SIG-M5 (cell line): Measurements from ENCODE around the gene KDM5B.
"Not testable (repeated sequence)": the region's sequence is repeated elsewhere in the genome, so short reads cannot be mapped to it uniquely, and the experiment has no call there.

ENCODE experiments used
- DNase-seq: peaks from one replicate; lab custom pipeline; 2025; lab: John Stamatoyannopoulos, UW

The KDM5B gene

DNA sequence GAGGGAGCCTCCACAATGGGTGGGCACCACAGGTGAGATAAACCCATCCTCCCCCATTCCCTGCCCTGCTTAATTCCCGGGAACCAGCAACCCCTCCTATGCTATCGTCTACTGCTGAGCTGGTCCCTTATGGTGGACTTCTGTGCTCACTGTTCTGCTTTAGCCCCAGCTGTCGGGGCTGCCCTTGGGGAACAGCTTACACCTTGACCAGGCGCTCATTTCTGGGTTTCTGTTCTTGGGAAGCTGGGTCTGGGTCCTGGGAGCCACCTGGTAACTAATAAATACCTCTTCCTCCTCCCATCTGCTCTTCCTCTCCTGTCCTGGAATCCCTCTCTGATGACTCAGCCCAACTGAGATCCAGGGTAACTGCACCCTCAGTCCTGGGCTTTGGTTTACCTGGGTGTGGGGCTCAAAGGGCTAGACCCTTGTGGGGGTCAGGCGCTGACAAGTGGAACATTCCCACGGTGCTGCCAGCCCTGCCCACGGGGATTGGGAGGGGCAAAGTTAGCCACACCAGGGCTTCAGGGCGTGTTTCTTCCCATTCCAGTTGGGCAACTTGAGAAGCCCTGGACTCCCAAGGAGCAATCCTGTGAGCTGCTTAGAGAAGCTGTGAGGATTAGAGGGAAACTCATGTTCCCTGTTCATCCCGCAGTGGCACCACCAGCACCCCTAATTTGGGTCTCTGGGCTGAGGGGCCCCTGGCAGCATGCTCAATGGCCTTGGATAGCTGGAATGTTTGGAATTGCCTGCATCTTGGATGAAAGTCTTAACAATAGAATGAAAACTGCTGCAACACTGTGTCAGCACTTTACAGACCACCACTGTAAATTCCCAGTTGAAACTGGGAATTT lies 4.2 kb upstream of the KDM5B start:
- DNase-seq: no peak

DNA sequence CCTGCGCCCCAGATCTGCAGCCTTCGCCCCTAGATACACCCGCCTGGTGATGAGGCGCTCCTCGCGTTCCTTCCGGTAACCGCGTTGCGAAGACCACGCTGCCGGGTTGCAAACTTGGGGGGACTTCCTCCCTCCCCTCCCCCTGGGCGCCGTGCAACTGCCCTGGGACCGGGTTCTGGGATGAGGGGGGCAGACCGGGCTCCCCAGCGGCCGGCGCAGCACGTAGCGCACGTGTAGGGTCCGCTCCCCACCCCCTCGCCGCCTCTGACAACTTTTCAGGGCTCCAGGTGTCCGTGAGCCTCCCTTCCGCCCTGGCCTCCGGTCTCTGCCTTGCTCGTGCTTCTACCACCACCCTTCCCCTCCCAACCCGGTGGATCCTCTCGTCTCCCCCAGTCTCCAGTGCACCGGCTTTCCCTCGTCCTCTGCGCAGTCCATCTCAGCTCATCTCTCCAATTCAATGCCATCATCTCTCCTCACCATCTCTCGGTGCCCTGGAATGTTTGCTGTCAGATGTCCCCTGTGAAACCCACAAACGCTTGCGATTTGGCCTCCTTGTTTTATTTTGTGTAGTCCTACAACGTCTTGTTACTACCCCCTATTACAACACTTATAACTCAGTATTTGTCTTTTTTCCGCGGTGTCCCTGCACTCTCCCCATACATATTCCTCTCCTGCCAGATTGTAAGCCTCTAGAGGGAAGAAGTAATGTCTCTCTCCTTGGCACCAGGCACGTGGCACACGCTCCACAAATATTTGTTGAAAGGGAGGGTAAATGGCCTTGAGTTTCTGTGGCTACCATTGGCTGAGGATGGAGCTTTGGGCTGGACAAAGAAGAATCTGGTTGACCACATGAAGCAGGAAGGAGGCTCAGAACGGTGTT lies 3.3 kb upstream of the KDM5B start:
- DNase-seq: no peak

DNA sequence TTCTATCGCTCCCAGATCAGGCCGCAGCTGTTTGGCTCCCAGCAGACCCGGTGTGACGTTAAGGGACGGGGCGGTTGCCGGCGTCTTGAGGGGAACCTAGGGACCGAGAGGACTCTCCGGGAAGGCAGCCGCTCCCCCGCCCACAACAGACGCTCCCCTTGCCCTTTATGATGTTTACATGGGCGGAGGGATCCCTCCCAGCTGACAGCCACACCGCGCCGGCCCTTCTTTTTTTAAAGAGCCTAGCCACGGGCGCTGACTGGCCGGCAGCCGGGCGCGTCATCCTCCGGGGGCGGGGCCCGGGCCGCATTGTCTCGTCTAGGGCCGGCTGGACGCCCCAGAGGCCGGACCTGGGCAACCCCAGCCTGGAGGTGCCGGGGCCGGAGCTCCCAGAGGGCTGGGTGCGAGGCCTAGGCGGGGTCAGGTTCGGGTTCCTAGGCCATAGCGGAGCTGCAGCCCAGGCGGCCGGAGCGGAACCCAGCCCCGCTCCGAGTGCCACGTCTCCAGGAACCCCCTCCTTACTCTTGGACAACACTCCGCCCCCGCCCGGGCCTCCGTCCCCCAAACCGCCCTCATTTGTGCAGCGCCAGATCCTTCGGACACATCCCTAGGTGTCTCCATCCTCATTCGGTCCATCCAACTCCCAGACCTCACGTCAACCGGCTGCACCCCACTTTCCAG lies 2.5 kb upstream of the KDM5B start, which contains the start of gene PCAT6:
Gene PCAT6 (plus strand): TSS at position 340 of the 681 bp plus-strand sequence.
- DNase-seq: peak; percentile 68

- no peak for DNase-seq
Observed at GRCh38 chr1:202810193-202810614, 2.0 kb upstream of the KDM5B start.

DNA sequence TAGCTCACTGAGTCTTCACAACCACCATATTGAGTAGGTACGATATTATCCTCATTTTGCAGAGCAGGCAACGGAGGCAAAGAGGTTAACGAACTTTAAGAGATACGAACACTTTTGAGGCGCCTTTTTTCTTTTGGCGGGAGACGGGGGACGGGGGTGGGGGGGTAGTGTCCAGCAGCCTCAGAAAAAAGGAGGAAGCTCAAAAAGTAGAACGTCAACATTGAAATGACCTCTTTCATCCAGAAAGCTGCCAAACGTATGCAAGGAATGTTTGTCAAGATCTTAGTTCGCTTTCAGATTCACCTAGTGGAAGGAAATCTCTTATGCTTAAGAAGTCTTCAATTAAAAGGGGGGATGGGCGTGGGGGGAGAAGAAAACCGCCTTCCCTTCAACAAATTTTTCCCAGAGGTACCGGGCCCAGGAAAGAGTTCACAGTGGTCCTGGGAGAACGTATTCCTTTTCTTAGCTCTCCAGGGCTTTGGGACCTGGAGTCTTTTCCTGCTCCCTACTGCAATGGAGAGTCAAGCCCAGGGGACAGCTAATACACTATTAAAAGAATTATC lies 1.5 kb upstream of the KDM5B start:
- DNase-seq: no peak

DNA sequence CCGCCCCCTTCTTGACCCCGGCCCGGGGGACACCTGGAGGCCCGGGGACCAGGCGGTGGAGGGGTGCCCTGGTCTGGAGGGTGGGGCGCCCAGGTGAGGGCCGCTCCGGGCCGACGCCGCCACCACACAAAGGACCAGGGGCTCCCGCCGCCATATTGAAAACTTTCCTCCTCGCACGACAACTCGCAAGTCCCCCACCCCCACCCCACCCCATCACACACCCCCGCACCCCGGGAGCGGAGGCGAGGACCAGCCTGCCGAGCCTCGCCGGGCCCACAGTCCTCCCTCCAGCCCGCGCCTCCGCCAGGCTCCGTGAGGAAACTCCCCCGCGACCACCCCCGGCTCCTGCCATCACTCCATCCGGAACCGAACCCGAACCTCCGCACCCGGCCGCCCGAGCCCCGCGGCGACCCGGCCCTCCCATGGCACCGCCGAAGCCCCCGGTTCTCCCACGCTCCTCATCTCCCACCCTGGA lies 733 bp downstream of the KDM5B start:
- DNase-seq: no peak

GRCh38 chr1:202806845-202807450 lies 1.3 kb downstream of the KDM5B start:
- no peak for DNase-seq

DNA sequence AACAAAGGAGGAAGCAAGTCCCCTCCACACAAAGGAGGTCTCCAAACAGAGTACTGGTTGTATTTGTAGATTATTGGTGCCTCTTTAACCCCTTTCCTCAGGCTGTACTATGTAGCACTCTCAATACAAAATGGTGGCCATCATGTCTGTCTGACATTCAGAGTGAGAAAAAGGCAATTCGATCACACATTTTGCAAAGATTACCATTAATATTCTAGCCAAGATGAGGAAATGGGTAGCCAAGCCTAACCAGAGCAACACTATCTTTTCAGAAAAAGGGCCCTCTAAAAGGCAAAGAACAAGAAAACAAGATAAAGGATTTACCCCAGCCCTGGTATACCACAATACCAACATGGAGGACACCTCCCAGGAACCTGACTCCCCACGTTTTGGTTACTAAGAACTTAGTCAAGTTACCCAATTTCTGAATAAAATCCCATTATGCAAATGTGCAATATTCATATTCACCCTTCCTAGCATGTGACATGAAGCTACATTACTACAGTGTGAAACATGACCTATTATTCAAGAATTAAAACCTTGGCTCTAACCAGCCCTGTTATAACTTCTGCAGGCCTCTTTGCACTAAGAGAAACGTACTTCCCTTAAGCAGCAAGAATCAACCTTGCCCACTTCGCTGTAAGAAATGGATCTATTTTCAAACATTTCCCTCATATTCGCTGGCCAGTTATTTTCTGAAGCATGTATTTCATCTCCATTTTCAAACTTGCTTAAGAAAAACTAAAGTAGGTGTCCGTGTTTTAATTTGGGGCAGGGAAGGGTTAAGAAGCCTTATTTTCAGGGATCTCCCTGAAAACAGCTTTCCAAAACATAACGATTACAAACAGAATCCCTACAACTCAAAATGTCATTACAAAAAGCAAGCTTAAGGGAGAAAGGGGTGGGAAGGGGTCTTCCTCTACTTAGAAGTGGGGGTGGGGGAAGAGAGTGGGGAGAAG lies 2.1 kb downstream of the KDM5B start:
- DNase-seq: no peak

DNA sequence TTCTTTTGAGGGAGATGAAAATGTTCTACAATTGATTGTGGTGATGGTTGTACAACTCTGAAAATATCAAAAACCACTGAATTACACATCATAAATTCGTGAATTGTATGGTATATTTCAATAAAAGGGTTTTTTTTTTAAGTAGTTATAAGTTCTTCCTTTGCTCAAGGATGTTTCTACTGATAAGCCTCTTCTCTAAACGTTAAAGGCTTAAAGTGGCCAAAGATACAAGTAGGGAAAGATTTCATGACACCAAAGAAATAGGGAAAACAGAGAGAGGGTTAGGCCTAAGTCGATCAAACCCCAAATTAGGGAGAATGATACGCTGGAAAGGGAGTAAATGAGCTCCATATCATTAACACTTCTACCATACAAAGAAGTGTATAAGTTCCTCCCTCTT lies 4.1 kb downstream of the KDM5B start:
- no peak for DNase-seq

GRCh38 chr1:202802998-202803932 lies 5.0 kb downstream of the KDM5B start:
- no peak for DNase-seq

DNA sequence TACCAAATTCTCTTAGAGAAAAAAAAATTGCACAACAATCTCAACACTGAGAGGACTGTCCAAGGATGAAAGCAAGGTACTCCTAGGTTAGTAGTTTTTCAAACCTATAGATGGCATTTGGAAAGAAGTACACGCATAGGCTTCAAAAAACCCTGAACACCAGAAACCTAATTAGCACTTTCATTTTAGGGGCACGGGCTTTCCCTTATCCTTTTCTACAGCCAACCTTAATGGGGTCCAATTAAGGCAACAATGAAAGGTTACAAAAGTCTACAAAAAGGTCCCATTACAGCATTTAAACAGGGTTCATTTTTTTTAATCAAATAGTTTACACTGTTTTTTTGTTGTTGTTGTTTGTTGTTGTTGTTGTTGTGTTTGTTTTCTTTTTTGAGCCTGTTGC lies 6.2 kb downstream of the KDM5B start:
- DNase-seq: no peak

- no peak for DNase-seq
Observed at GRCh38 chr1:202801175-202801574, 7.0 kb downstream of the KDM5B start.

DNA sequence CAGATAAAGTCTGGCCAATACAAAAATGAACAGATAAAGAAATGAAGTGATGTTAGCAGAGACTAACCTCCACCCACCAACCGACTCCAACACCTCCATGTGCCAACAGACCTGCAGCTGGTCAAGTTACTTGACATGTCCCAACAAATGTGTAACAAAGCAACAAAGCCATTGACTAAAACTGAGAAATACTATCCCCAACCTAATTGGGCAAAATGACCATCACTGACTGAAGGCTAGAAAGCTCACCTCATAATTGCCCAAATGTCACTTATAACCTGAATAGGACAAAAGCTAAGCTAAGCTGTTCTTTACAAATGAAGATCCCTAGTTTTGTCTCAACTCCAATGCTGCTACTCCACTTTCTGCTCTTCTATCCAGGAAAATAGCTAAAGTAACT lies 7.5 kb downstream of the KDM5B start:
- no peak for DNase-seq

DNA sequence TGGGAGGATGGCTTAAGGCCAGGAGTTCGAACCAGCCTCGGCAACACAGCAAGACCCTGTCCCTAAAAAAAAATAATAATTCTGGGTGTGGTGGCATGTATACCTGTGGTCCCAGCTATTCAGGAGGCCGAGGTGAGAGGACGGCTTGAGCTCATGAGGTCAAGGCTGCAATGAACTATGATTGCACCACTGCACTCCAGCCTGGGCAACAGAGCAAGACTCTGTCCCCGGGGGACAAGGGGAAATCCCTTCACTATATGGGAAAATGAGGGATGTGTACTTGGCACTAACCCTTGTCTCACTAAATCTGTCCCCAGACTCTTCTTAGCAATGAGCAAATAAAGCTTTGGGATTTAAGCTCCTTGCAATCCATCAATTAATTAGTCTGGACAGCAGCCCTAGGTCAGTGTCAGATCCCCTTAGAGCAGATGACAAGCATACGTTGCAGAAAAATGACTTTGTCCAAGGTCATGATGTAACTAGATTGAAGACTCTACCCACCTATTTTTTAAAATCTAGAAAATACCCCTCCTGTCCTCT lies 9.4 kb downstream of the KDM5B start:
- DNase-seq: no peak

- DNase-seq: no peak
Observed at GRCh38 chr1:202798260-202798659, 10.0 kb downstream of the KDM5B start.

GRCh38 chr1:202796670-202797069 lies 11.6 kb downstream of the KDM5B start:
- no peak for DNase-seq

GRCh38 chr1:202794931-202795330 lies 13.3 kb downstream of the KDM5B start:
- DNase-seq: not testable (repeated sequence)

DNA sequence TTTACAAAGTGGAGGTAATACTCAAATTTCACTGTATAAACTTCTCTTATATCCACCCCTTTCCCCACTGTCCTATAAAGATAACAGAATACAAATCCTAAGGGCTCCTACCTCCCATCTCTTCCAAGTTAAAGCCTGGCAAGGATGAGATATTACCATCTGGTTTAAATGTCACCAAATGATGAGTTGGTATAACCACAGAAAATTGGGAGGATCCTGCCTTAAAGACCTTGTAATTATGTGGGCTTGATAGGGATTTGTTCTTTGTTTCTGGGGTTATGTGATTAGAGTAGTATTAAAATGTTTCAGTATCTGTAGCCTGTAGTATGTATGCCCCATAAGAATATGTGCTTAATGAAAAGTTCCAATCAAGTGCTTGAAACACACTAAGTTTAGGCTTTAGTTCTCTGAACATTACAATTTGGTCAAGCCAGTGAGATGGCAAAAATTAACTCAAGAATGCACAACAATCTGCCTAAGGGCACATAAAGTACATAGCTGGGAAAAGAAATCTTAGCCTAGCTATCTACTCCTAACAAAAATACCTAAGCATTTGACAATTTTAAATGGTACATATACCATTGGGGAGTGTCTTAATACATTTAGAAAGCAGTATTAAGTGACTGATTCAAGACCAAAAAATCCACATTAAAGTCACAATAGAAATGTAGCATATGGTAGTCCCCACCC lies 14.0 kb downstream of the KDM5B start:
- DNase-seq: no peak
